Muscle of leg (tissue), 11 donors: ENCODE measurements around the gene RAF1. TPM values are rescaled to one million over a fixed set of nuclear protein-coding genes. Genes with fewer than 3 reads are reported as not detected.
"Not testable (repeated sequence)": the region's sequence is repeated elsewhere in the genome, so short reads cannot be mapped to it uniquely, and the experiment has no call there.

ENCODE experiments used
- DNase-seq: peaks from one replicate; pipeline ENCODE4 v3.0.0; 2013
- H3K27ac ChIP-seq: one replicate; pipeline ENCODE4 v1.5.1; 2013; ENCODE audit warnings: mild to moderate bottlenecking, low read length, control low read depth
- H3K27me3 ChIP-seq: one replicate; pipeline ENCODE4 v1.6.1; 2013; ENCODE audit warnings: low read length; ENCODE audit not compliant: control insufficient read depth, insufficient read depth
- H3K36me3 ChIP-seq: one replicate; pipeline ENCODE4 v1.6.1; 2013; ENCODE audit warnings: low read length; ENCODE audit not compliant: control insufficient read depth, insufficient read depth
- H3K4me1 ChIP-seq: one replicate; pipeline ENCODE4 v1.6.1; 2013; ENCODE audit warnings: low read length; ENCODE audit not compliant: control insufficient read depth, insufficient read depth
- H3K4me3 ChIP-seq: one replicate; pipeline ENCODE4 v1.5.1; 2013; ENCODE audit warnings: low read length, control low read depth
- H3K9me3 ChIP-seq: replicated peaks from 2 replicates; pipeline ENCODE4 v1.6.1; 2013; ENCODE audit warnings: low read depth, low read length; ENCODE audit not compliant: control insufficient read depth
- whole genome bisulfite sequencing: methylation state at CpG from one replicate; pipeline ENCODE4 v1.1.5; 2013; ENCODE audit warnings: missing lambda C conversion rate; ENCODE audit not compliant: insufficient coverage; 5-methylcytosine and 5-hydroxymethylcytosine counted together
- polyA plus RNA-seq, 8 donors: library from polyadenylated mRNA; unstranded; fragments of 120-200 nt; gene quantifications; one replicate each; pipeline versions ENCODE4 v1.2.1 to v1.2.3, GENCODE V29; 2013; ENCODE audit warnings: inconsistent platforms in 1 of 8, low replicate concordance in 1 of 8; ENCODE audit not compliant: insufficient read length in 8 of 8, insufficient read depth in 1 of 8
- total RNA-seq: library from RNA; stranded (reverse); fragments of 120-200 nt; gene quantifications from one replicate; pipeline ENCODE4 v1.2.4, GENCODE V29; 2013

The RAF1 gene
- total and polyA plus RNA-seq, 9 donors: 80.0 to 113 (median 90.7) TPM

DNA sequence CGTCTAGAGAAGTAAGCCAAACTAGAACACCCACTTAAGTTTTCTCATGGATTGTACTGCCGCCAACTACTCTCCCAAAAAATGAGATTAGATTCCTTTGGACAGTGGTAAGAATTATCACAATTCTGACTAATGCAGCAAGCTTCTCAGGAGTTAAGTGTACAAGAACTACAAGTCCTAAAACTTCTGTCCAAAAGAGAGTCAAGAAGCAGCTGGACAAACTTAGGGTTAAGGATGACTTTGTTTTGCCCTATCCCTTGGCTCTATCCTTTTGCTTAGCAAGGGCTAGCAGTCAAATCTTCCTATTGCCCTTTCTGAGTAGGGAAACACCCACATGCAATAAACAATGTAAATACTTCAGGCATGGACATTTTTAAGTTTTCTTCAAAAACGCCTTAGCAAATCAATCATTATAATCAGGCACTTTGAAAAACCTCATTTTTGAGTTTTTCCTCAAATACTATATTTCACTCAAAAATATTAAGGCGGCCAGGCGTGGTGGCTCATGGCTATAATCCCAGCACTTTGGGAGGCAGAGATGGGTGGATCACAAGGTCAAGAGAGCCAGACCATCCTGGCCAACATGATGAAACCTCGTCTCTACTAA lies 19.5 kb downstream of the RAF1 start:
- H3K27ac ChIP-seq: no peak overlapping the region
- DNase-seq: no peak

DNA sequence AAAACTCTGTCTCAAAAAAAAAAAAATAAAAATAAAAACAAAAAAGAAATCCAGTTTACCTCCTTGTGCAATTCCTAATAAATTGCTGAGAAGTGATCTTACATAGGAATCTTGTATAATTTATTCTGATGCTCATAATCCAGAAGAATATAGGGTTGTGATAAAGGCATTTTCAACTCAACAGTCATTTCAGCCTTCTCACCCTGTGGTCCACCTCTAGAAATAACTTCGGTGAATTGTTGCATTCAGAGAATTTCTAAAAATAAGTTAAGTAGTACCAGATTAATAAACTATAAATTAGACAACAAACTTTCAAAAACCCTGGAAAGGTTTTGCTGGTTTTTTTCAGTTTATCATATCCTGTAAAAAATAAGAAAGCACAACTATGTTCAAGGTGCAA lies 20.2 kb downstream of the RAF1 start:
- DNase-seq: no peak
- H3K27ac ChIP-seq: no peak overlapping the region
- WGBS: no CpG with 5 or more reads among the region's 1 CpG
- H3K9me3 ChIP-seq: no peaks in the 10 kb centered on the region
- H3K4me1 ChIP-seq: no peaks in the 10 kb centered on the region
- H3K36me3 ChIP-seq: no peaks in the 10 kb centered on the region
- no peak overlapping the region for H3K4me3 ChIP-seq
- no peaks in the 10 kb centered on the region for H3K27me3 ChIP-seq

More for the DNA sequence above, 19.5 kb downstream of the RAF1 start:
- H3K9me3 ChIP-seq: no peaks in the 10 kb centered on the region
- H3K27me3 ChIP-seq: no peaks in the 10 kb centered on the region
- no peaks in the 10 kb centered on the region for H3K4me1 ChIP-seq
- H3K4me3 ChIP-seq: no peak overlapping the region
- no CpG with 5 or more reads among the region's 6 CpGs for WGBS
- no peaks in the 10 kb centered on the region for H3K36me3 ChIP-seq

- no peak overlapping the region for H3K4me3 ChIP-seq
- no peak for DNase-seq
- no peak overlapping the region for H3K27ac ChIP-seq
- no peaks in the 10 kb centered on the region for H3K36me3 ChIP-seq
- no peaks in the 10 kb centered on the region for H3K27me3 ChIP-seq
- no peaks in the 10 kb centered on the region for H3K9me3 ChIP-seq
- H3K4me1 ChIP-seq: no peaks in the 10 kb centered on the region
These were observed 20.9 kb downstream of the RAF1 start for GRCh38 chr3:12643010-12643380.

GRCh38 chr3:12640853-12641252 lies 23.1 kb downstream of the RAF1 start:
- not testable (repeated sequence) for H3K27ac ChIP-seq, H3K4me3 ChIP-seq, H3K9me3 ChIP-seq, H3K4me1 ChIP-seq, DNase-seq, H3K36me3 ChIP-seq, H3K27me3 ChIP-seq
- WGBS: 100% methylated on average over 1 of the region's 5 CpGs

GRCh38 chr3:12638105-12638504 lies 25.8 kb downstream of the RAF1 start:
- Histone ChIP-seq H3K27me3 (no peaks in the 10 kb centered on the region), H3K9me3 (no peaks in the 10 kb centered on the region), H3K36me3 (peaks cover 4% of the 10 kb centered on the region), H3K4me1 (no peaks in the 10 kb centered on the region), H3K27ac (no peak overlapping the region), H3K4me3 (no peak overlapping the region)
- peak; percentile 24 for DNase-seq
- WGBS: no CpG with 5 or more reads among the region's 1 CpG

DNA sequence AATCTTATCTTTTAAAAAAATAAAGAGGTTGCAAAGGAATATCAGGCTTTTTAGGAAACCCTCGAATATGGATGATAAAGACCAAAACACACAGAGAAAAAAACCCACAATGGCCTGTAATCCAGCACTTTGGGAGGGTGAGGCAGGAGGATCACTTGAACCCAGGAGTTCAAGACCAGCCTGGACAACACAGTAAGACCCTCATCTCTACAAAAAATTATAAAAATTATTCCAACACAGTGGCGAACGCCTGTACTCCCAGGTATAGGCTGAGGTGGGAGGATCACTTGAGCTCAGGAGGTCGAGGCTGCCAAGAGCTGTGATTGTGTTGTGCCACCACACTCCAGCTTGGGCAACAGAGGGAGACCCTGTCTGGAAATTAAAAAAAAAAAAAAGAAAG lies 30.8 kb downstream of the RAF1 start:
- Histone ChIP-seq H3K4me1 (peaks cover 4% of the 10 kb centered on the region), H3K9me3 (no peaks in the 10 kb centered on the region), H3K27me3 (no peaks in the 10 kb centered on the region), H3K27ac (no peak overlapping the region), H3K36me3 (peaks cover 4% of the 10 kb centered on the region), H3K4me3 (no peak overlapping the region)
- DNase-seq: no peak
- no CpG with 5 or more reads among the region's 4 CpGs for WGBS

DNA sequence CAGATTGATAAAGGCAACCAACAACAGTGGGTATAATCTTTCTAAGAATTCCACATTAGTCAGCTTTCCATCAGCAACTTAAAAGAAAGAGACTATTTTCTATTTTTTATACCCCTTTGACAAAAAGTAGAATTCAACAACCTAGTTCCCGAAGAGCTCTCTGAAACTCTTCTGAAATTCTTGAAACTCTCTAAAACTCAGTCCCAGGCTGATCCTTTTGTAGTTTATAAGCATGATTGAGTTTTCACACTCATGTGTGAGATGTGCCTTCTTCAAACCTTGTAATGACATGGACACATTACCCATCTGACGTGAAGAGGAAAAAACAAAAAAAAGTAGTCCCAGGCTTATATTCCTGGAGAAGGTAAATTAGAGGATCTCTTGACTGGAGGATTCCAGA lies 31.4 kb downstream of the RAF1 start:
- no peak overlapping the region for H3K4me3 ChIP-seq
- DNase-seq: no peak
- no CpG with 5 or more reads among the region's 2 CpGs for WGBS
- no peaks in the 10 kb centered on the region for H3K27me3 ChIP-seq
- H3K4me1 ChIP-seq: peaks cover 4% of the 10 kb centered on the region
- no peaks in the 10 kb centered on the region for H3K9me3 ChIP-seq
- peaks cover 4% of the 10 kb centered on the region for H3K36me3 ChIP-seq
- H3K27ac ChIP-seq: no peak overlapping the region

- not testable (repeated sequence) for DNase-seq, H3K36me3 ChIP-seq, H3K4me1 ChIP-seq, H3K9me3 ChIP-seq, H3K27ac ChIP-seq, H3K4me3 ChIP-seq, H3K27me3 ChIP-seq
- WGBS: 100% methylated on average over 1 of the region's 7 CpGs
These were observed 33.1 kb downstream of the RAF1 start for GRCh38 chr3:12630843-12631242.

GRCh38 chr3:12630292-12630691 lies 33.6 kb downstream of the RAF1 start:
- Histone ChIP-seq H3K36me3 (peaks cover 4% of the 10 kb centered on the region), H3K4me3 (no peak overlapping the region), H3K4me1 (peaks cover 4% of the 10 kb centered on the region), H3K27ac (no peak overlapping the region), H3K9me3 (no peaks in the 10 kb centered on the region), H3K27me3 (no peaks in the 10 kb centered on the region)
- 55% methylated on average over 2 of the region's 2 CpGs for WGBS
- no peak for DNase-seq

DNA sequence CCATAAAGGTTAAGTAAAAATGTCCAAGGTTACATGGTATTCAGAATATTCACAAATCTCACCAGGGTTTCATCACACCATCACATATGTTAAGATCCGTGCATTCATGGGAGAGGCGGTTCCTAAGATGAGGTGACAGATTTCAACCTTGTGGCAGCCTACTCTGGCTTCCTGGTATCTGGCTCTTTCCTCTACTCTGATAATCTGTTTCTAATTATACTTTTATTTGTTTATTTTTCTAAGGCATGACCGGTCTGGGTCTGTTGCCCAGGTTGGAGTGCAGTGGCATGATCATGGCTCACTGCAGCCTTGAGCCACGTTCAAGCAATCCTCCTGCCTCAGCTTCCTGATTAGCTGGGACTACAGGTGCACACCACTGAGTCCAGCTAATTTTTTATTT lies 34.4 kb downstream of the RAF1 start:
- no peak for DNase-seq
- no peaks in the 10 kb centered on the region for H3K9me3 ChIP-seq
- no CpG with 5 or more reads among the region's 4 CpGs for WGBS
- H3K27ac ChIP-seq: no peak overlapping the region
- H3K4me3 ChIP-seq: no peak overlapping the region
- peaks cover 3% of the 10 kb centered on the region for H3K36me3 ChIP-seq
- H3K4me1 ChIP-seq: peaks cover 4% of the 10 kb centered on the region
- no peaks in the 10 kb centered on the region for H3K27me3 ChIP-seq

GRCh38 chr3:12628813-12629212 lies 35.1 kb downstream of the RAF1 start:
- H3K9me3 ChIP-seq: no peaks in the 10 kb centered on the region
- H3K4me3 ChIP-seq: no peak overlapping the region
- no peak for DNase-seq
- peaks cover 4% of the 10 kb centered on the region for H3K4me1 ChIP-seq
- no peaks in the 10 kb centered on the region for H3K36me3 ChIP-seq
- H3K27me3 ChIP-seq: no peaks in the 10 kb centered on the region
- H3K27ac ChIP-seq: no peak overlapping the region
- WGBS: no CpG with 5 or more reads among the region's 1 CpG
